Measurements from ENCODE around the gene MMD2.

The MMD2 gene

GRCh38 chr7:4882169-4883032 is 76.6 kb downstream of the MMD2 start:
- peaks cover 4% of the 10 kb centered on the region for H3K36me3 ChIP-seq (ENCODE audit: control insufficient read depth, insufficient read depth, low read length)
- peak overlapping the region; percentile 64 for H3K4me3 ChIP-seq (ENCODE audit: extremely low read depth, insufficient read depth, low read length, poor library complexity, severe bottlenecking)
- no peaks in the 10 kb centered on the region for H3K9me3 ChIP-seq (ENCODE audit: control insufficient read depth, low read length)
- peak overlapping the region; percentile 95 for H3K27ac ChIP-seq (ENCODE audit: low read depth, low read length, severe bottlenecking)
- 3 to 6% methylated on average over 28 to 32 of the region's 35 CpGs for WGBS, 2 experiments (ENCODE audit: insufficient coverage in 2 of 2)
- H3K4me1 ChIP-seq (ENCODE audit: control insufficient read depth, insufficient read depth, low read length, poor library complexity, severe bottlenecking) = peaks cover 9% of the 10 kb centered on the region

- 87 to 89% methylated on average over 8 to 10 of the region's 10 CpGs for WGBS, 2 experiments (ENCODE audit: insufficient coverage in 2 of 2)
- H3K4me1 ChIP-seq (ENCODE audit: control insufficient read depth, insufficient read depth, low read length, poor library complexity, severe bottlenecking) = peaks cover 9% of the 10 kb centered on the region
- H3K4me3 ChIP-seq (ENCODE audit: extremely low read depth, insufficient read depth, low read length, poor library complexity, severe bottlenecking) = no peak overlapping the region
- no peak overlapping the region for H3K27ac ChIP-seq (ENCODE audit: low read depth, low read length, severe bottlenecking)
- no peaks in the 10 kb centered on the region for H3K9me3 ChIP-seq (ENCODE audit: control insufficient read depth, low read length)
- H3K36me3 ChIP-seq (ENCODE audit: control insufficient read depth, insufficient read depth, low read length) = peaks cover 19% of the 10 kb centered on the region
Measured at GRCh38 chr7:4880218-4880617, 78.8 kb downstream of the MMD2 start.

- WGBS, 2 experiments (ENCODE audit: insufficient coverage in 2 of 2) = 93 to 94% methylated on average over 26 to 27 of the region's 27 CpGs
- Histone ChIP-seq H3K27ac (ENCODE audit: low read depth, low read length, severe bottlenecking) (no peak overlapping the region), H3K9me3 (ENCODE audit: control insufficient read depth, low read length) (no peaks in the 10 kb centered on the region), H3K4me1 (ENCODE audit: control insufficient read depth, insufficient read depth, low read length, poor library complexity, severe bottlenecking) (peaks cover 9% of the 10 kb centered on the region), H3K36me3 (ENCODE audit: control insufficient read depth, insufficient read depth, low read length) (peaks cover 21% of the 10 kb centered on the region), H3K4me3 (ENCODE audit: extremely low read depth, insufficient read depth, low read length, poor library complexity, severe bottlenecking) (no peak overlapping the region)
Measured at GRCh38 chr7:4879396-4880081, 79.4 kb downstream of the MMD2 start.

GRCh38 chr7:4878336-4879335 is 80.4 kb downstream of the MMD2 start:
- H3K4me1 ChIP-seq (ENCODE audit: control insufficient read depth, insufficient read depth, low read length, poor library complexity, severe bottlenecking) = peaks cover 9% of the 10 kb centered on the region
- H3K9me3 ChIP-seq (ENCODE audit: control insufficient read depth, low read length) = no peaks in the 10 kb centered on the region
- WGBS, 2 experiments (ENCODE audit: insufficient coverage in 2 of 2) = 94 to 95% methylated on average over 38 to 42 of the region's 45 CpGs
- H3K36me3 ChIP-seq (ENCODE audit: control insufficient read depth, insufficient read depth, low read length) = peaks cover 21% of the 10 kb centered on the region
- H3K27ac ChIP-seq (ENCODE audit: low read depth, low read length, severe bottlenecking) = no peak overlapping the region
- no peak overlapping the region for H3K4me3 ChIP-seq (ENCODE audit: extremely low read depth, insufficient read depth, low read length, poor library complexity, severe bottlenecking)

GRCh38 chr7:4876586-4876985 is 82.4 kb downstream of the MMD2 start:
- Histone ChIP-seq H3K9me3 (ENCODE audit: control insufficient read depth, low read length) (no peaks in the 10 kb centered on the region), H3K36me3 (ENCODE audit: control insufficient read depth, insufficient read depth, low read length) (peaks cover 21% of the 10 kb centered on the region), H3K27ac (ENCODE audit: low read depth, low read length, severe bottlenecking) (no peak overlapping the region), H3K4me3 (ENCODE audit: extremely low read depth, insufficient read depth, low read length, poor library complexity, severe bottlenecking) (no peak overlapping the region), H3K4me1 (ENCODE audit: control insufficient read depth, insufficient read depth, low read length, poor library complexity, severe bottlenecking) (peaks cover 21% of the 10 kb centered on the region)
- WGBS, 2 experiments (ENCODE audit: insufficient coverage in 2 of 2) = 96 to 98% methylated on average over 11 to 14 of the region's 18 CpGs

GRCh38 chr7:4875391-4875790 is 83.6 kb downstream of the MMD2 start:
- Histone ChIP-seq H3K9me3 (ENCODE audit: control insufficient read depth, low read length) (no peaks in the 10 kb centered on the region), H3K36me3 (ENCODE audit: control insufficient read depth, insufficient read depth, low read length) (peaks cover 21% of the 10 kb centered on the region), H3K4me3 (ENCODE audit: extremely low read depth, insufficient read depth, low read length, poor library complexity, severe bottlenecking) (no peak overlapping the region), H3K27ac (ENCODE audit: low read depth, low read length, severe bottlenecking) (no peak overlapping the region), H3K4me1 (ENCODE audit: control insufficient read depth, insufficient read depth, low read length, poor library complexity, severe bottlenecking) (peaks cover 30% of the 10 kb centered on the region)
- WGBS, 2 experiments (ENCODE audit: insufficient coverage in 2 of 2) = 93 to 97% methylated on average over 14 of the region's 15 CpGs

- peaks cover 30% of the 10 kb centered on the region for H3K4me1 ChIP-seq (ENCODE audit: control insufficient read depth, insufficient read depth, low read length, poor library complexity, severe bottlenecking)
- 91 to 92% methylated on average over 18 to 28 of the region's 31 CpGs for WGBS, 2 experiments (ENCODE audit: insufficient coverage in 2 of 2)
- H3K27ac ChIP-seq (ENCODE audit: low read depth, low read length, severe bottlenecking) = peak overlapping the region; percentile 95
- H3K36me3 ChIP-seq (ENCODE audit: control insufficient read depth, insufficient read depth, low read length) = peaks cover 21% of the 10 kb centered on the region
- H3K9me3 ChIP-seq (ENCODE audit: control insufficient read depth, low read length) = no peaks in the 10 kb centered on the region
- no peak overlapping the region for H3K4me3 ChIP-seq (ENCODE audit: extremely low read depth, insufficient read depth, low read length, poor library complexity, severe bottlenecking)
Measured at GRCh38 chr7:4873071-4873944, 85.7 kb downstream of the MMD2 start.

- Histone ChIP-seq H3K4me3 (ENCODE audit: extremely low read depth, insufficient read depth, low read length, poor library complexity, severe bottlenecking) (no peak overlapping the region), H3K36me3 (ENCODE audit: control insufficient read depth, insufficient read depth, low read length) (peaks cover 15% of the 10 kb centered on the region), H3K27ac (ENCODE audit: low read depth, low read length, severe bottlenecking) (peak overlapping the region; percentile 95), H3K9me3 (ENCODE audit: control insufficient read depth, low read length) (no peaks in the 10 kb centered on the region), H3K4me1 (ENCODE audit: control insufficient read depth, insufficient read depth, low read length, poor library complexity, severe bottlenecking) (peaks cover 30% of the 10 kb centered on the region)
- 71 to 76% methylated on average over 10 of the region's 19 CpGs for WGBS, 2 experiments (ENCODE audit: insufficient coverage in 2 of 2)
Measured at GRCh38 chr7:4871930-4872675, 86.9 kb downstream of the MMD2 start.

- peaks cover 30% of the 10 kb centered on the region for H3K4me1 ChIP-seq (ENCODE audit: control insufficient read depth, insufficient read depth, low read length, poor library complexity, severe bottlenecking)
- peaks cover 7% of the 10 kb centered on the region for H3K36me3 ChIP-seq (ENCODE audit: control insufficient read depth, insufficient read depth, low read length)
- H3K4me3 ChIP-seq (ENCODE audit: extremely low read depth, insufficient read depth, low read length, poor library complexity, severe bottlenecking) = no peak overlapping the region
- peak overlapping the region; percentile 95 for H3K27ac ChIP-seq (ENCODE audit: low read depth, low read length, severe bottlenecking)
- WGBS, 2 experiments (ENCODE audit: insufficient coverage in 2 of 2) = 95% methylated on average over 19 to 22 of the region's 23 CpGs
- no peaks in the 10 kb centered on the region for H3K9me3 ChIP-seq (ENCODE audit: control insufficient read depth, low read length)
Measured at GRCh38 chr7:4871056-4871680, 87.8 kb downstream of the MMD2 start.

Data from mesodermal cell (in vitro differentiated cells).